IgD-negative memory B cell (primary cell): Measurements from ENCODE around the gene CLINT1. TPM values are rescaled to one million over a fixed set of nuclear protein-coding genes. Genes with fewer than 3 reads are reported as not detected.
"Not testable (repeated sequence)": the region's sequence is repeated elsewhere in the genome, so short reads cannot be mapped to it uniquely, and the experiment has no call there.

Experiments used
- H3K27ac Mint-ChIP-seq, 3 donors: one replicate each; pipeline ENCODE4 v1.8.0; 2020 to 2022; ENCODE audit warnings: mild to moderate bottlenecking in 3 of 3, mixed read lengths in 3 of 3, moderate library complexity in 1 of 3
- H3K27me3 Mint-ChIP-seq: one replicate; pipeline ENCODE4 v1.8.0; 2021; ENCODE audit warnings: mixed read lengths
- H3K36me3 Mint-ChIP-seq: one replicate; pipeline ENCODE4 v1.8.0; 2020; ENCODE audit warnings: mild to moderate bottlenecking, mixed read lengths
- H3K4me1 Mint-ChIP-seq, 3 donors: one replicate each; pipeline ENCODE4 v1.8.0; 2020 to 2022; ENCODE audit warnings: mixed read lengths in 3 of 3, mild to moderate bottlenecking in 1 of 3
- H3K4me3 Mint-ChIP-seq, 4 donors: one replicate each; pipeline ENCODE4 v1.8.0; 2020 to 2022; ENCODE audit warnings: mild to moderate bottlenecking in 4 of 4, mixed read lengths in 4 of 4, moderate library complexity in 3 of 4
- H3K9me3 Mint-ChIP-seq, 3 donors: one replicate each; pipeline ENCODE4 v1.8.0; 2020 to 2021; ENCODE audit warnings: mixed read lengths in 3 of 3, mild to moderate bottlenecking in 1 of 3
- polyA plus RNA-seq: library from polyadenylated mRNA; unstranded; fragments of 300-500 nt; fragmentation: Illumina TruSeq; gene quantifications from one replicate; pipeline ENCODE4 v1.2.3, GENCODE V29; 2021

CLINT1 gene
- 69.7 TPM for polyA plus RNA-seq

GRCh38 chr5:157858527-157859226, at the start of gene CLINT1:
CLINT1 (minus strand) TSS chr5:157859145; CDS start chr5:157858970, 175 bp downstream.
- Mint-ChIP-seq H3K9me3 (peaks cover 0 to 3% (median 0%) of the 10 kb centered on the region in 3 donors), H3K4me3 (peak within 1 kb of the TSS; percentile 90 to 98 (median 96)), H3K27me3 (no peaks in the 10 kb centered on the region), H3K27ac (peak within 1 kb of the TSS; percentile 96 to 98 (median 96)), H3K4me1 (peaks cover 48 to 61% (median 54%) of the 10 kb centered on the region in 3 donors), H3K36me3 (peaks cover 2% of the 10 kb centered on the region)

DNA sequence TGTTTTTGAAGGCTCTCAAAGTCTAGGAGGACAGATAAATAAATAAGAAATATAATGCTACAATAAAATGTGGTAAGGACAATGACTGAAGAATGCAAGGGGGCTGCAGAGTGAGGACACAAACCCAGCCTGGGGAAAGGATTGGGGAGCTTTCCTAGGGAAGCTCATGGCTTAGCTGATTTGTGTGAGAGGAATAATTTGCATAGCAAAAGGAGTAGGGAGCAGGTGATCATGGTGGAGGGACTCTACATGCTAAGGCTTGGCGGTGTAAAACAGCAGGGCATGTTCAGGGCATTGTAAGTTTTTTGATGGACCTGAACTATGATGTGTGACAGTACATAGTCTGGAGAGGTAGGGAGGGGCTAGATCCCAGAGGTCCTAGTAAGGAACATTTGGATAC, 49.5 kb upstream of the CLINT1 start:
- Mint-ChIP-seq H3K4me1 (peaks cover 8 to 15% (median 8%) of the 10 kb centered on the region in 3 donors), H3K27me3 (no peaks in the 10 kb centered on the region), H3K27ac (no peak overlapping the region), H3K4me3 (no peak overlapping the region), H3K9me3 (no peaks in the 10 kb centered on the region), H3K36me3 (no peaks in the 10 kb centered on the region)

DNA sequence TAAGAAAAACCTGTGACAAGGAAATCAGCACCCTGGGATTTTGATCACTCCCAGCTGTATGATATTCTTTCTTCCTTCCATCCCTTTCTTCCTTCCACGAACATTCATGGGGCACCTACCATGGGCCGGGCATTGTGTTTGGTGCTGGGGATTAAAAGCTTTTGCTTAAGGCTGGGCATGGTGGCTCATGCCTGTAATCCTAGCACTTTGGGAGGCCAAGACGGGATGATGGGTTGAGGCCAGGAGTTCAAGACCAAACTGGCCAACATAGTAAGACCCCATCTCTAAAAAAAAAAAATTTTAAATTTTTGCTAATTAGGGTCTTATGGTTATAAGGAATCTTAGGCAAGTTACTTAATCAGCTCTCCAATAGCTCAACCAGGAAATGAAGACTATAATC, 48.5 kb upstream of the CLINT1 start:
- Mint-ChIP-seq H3K27me3 (no peaks in the 10 kb centered on the region), H3K27ac (no peak overlapping the region), H3K36me3 (no peaks in the 10 kb centered on the region), H3K4me3 (no peak overlapping the region), H3K4me1 (peaks cover 0 to 5% (median 3%) of the 10 kb centered on the region in 3 donors), H3K9me3 (no peaks in the 10 kb centered on the region)

DNA sequence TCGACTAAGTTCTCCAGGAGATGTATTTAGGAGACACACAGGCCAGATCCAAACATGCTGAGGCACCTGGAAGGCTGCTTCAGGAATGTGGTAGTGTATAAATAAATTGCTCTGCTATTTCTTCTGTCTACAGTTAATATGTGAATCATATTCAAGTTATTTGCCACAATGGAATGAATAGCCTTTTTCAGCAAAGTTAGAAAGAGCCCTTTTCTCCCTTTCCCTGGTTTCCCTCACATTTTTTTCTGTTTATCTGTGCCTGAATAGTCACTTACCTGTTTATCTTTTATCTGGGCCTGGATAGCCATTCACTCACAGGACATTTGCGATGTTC, 44.1 kb upstream of the CLINT1 start:
- H3K4me1 Mint-ChIP-seq: peaks cover 0 to 1% (median 0%) of the 10 kb centered on the region in 3 donors
- no peaks in the 10 kb centered on the region for H3K27me3 Mint-ChIP-seq
- H3K27ac Mint-ChIP-seq: no peak overlapping the region
- H3K4me3 Mint-ChIP-seq: no peak overlapping the region
- H3K36me3 Mint-ChIP-seq: no peaks in the 10 kb centered on the region
- no peaks in the 10 kb centered on the region for H3K9me3 Mint-ChIP-seq

DNA sequence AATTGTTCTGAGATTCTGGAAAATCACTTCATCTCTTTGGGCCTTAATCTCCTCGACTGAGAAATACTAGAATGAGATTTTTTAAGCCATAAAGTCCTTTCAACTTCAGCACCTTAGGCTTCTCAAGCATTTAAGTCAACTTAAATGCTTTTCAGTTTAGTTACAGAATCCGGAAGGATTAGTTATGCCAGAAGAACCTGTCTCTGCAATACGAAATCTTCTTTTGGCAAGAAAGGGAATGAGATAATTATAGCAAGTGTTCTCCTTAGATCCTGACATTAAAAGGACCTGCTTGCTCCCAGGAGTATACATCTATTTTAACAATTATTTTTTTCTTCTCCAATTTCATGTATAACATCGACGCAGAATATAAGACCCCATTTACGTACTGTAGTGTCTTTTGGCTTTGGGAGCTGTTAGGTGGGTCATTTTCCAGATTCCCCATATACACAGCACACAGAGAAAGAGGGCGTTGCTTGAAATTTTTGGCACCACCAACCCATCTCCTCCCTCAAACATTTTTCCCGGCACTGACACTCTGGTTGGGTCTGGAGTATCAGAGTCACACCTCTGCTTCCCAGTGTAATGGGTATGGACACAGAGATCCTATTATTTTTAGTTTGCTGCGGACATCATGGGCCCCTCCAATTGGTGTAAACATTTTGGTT, 43.6 kb upstream of the CLINT1 start:
- Mint-ChIP-seq H3K4me1 (peaks cover 0 to 1% (median 0%) of the 10 kb centered on the region in 3 donors), H3K36me3 (no peaks in the 10 kb centered on the region), H3K4me3 (no peak overlapping the region), H3K9me3 (no peaks in the 10 kb centered on the region), H3K27me3 (no peaks in the 10 kb centered on the region), H3K27ac (no peak overlapping the region)

DNA sequence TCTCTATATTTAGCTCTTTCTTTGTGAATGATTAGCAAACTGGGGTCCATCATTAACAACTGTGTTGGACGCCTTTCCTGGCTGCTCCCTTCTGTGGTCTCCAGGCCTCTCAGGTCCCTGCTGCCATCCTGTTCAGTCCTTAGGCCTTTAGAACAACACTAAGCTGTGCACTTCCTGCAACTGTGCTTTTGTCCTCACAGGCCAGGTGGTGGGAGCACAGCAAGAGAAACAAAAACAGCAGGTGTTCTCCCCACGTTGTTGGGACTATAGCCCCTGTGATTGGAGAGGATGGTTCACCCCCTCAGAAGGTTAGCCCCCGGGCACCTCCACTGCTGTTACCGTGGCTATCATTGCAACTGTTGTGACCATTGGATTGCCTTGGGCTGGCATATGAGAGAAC, 41.7 kb upstream of the CLINT1 start:
- H3K4me3 Mint-ChIP-seq: no peak overlapping the region
- H3K36me3 Mint-ChIP-seq: no peaks in the 10 kb centered on the region
- no peaks in the 10 kb centered on the region for H3K9me3 Mint-ChIP-seq
- peaks cover 0 to 2% (median 0%) of the 10 kb centered on the region in 3 donors for H3K4me1 Mint-ChIP-seq
- no peaks in the 10 kb centered on the region for H3K27me3 Mint-ChIP-seq
- no peak overlapping the region for H3K27ac Mint-ChIP-seq

DNA sequence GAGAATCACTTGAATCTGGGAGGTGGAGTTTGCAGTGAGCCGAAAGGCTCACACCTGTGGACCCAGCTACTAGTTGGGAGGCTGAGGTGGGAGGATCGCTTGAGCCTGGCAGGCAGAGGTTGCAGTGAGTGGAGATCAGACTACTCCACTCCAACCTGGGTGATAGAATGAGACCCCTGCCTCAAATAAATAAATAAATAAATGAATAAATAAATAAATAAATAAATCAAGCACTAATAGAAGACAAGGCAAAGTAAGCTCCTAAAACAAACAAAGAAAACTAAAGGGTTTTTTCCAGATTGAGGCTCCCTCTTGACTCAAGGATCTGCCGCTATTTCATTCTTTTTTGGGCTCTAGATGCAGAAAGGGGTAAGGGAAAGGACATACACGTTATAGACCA, 34.7 kb upstream of the CLINT1 start:
- H3K4me1 Mint-ChIP-seq: peaks cover 1 to 7% (median 5%) of the 10 kb centered on the region in 3 donors
- no peak overlapping the region for H3K4me3 Mint-ChIP-seq
- H3K36me3 Mint-ChIP-seq: no peaks in the 10 kb centered on the region
- no peaks in the 10 kb centered on the region for H3K9me3 Mint-ChIP-seq
- H3K27me3 Mint-ChIP-seq: no peaks in the 10 kb centered on the region
- H3K27ac Mint-ChIP-seq: no peak overlapping the region

DNA sequence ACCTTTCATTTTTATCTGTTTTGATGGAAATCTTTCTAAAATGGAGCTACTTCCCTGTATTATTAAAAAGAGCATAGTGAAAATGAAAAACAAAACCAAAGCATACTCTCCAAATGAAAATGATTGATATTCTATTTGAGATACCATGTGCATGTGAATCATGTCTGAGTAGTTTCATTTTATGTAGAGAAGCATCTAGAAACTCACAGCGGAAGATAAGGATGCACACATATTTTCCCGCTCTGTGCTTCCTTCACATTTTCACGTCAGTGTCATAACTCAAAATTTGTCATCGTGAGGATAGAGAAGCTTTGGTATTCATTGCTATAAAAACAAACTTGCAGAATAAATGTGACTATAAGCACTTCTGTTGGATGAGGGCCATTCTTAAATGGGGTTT, 34.0 kb upstream of the CLINT1 start:
- Mint-ChIP-seq H3K27ac (no peak overlapping the region), H3K36me3 (no peaks in the 10 kb centered on the region), H3K27me3 (no peaks in the 10 kb centered on the region), H3K4me3 (peak overlapping the region in 1 of 4 donors; percentile 2), H3K9me3 (no peaks in the 10 kb centered on the region), H3K4me1 (peaks cover 1 to 7% (median 5%) of the 10 kb centered on the region in 3 donors)

DNA sequence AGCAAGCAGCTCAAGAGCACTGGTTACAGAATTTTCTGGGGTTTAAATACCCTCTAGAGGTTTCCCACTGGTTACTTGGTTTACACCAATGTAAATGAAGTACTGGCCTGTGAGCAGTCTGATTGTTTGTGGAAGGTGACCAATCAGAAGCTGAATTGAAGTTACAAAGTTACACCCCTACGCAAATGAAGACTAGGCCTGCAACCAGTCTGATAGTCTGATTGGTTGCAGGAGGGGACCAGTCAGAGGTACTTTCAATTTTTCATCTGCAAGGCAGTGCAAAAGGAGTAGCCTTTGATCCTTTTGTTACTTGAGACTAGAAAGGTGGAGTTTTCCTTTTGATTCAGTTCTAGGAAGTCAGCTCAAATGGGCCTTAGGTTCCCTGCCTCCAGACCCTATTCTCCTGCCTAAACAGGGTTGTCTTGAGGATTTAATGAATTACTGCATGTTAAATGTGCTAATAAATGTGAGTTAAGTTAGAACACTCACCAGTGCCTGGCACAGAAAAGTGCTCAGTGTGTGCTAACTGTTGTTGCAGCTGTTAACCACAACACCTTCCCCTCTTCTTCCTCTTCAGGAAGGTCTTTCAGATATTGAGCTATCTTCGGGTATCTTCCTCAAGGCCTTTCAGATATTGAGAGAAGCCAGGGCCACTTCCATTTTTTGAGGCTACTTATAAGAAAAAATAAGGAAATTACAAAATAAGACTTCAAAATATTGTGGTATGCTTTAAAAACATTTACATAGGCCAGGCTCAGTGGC, 32.1 kb upstream of the CLINT1 start:
- peaks cover 1 to 7% (median 5%) of the 10 kb centered on the region in 3 donors for H3K4me1 Mint-ChIP-seq
- H3K27me3 Mint-ChIP-seq: no peaks in the 10 kb centered on the region
- peaks cover 0 to 3% (median 0%) of the 10 kb centered on the region in 3 donors for H3K9me3 Mint-ChIP-seq
- H3K27ac Mint-ChIP-seq: no peak overlapping the region
- no peaks in the 10 kb centered on the region for H3K36me3 Mint-ChIP-seq
- H3K4me3 Mint-ChIP-seq: no peak overlapping the region

DNA sequence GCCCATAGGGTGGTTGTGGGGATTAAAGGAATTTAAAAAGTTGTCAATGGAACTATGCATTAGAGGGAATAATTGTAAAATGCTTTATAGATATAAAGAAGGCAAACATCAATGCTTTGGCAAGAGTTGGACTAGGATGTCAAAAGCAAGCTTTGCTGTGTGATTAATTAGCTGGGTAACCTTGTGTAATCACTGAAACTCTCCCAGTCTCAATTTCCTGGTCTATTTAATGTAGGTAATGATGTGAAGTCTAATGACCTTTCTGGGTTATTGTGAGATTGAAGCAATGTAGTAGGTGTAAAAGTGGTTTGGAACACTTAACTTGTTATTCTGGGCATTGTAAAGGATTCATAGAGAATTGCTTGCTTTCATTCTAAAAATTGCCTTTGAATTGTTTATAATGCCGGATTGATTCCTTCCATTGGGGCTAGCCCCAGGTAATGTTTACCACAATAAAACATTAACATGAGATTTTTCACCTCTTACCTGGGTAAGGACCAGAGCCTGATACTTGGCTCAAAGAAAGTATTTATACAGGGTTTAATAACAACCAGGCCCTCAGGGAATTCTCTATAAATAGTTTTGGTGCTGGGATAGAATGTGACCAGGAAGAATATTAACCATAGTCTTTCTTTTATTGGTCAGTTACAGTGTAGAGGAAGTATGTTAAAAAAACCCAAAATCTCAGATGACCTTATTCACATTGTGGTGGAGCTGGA, 30.0 kb upstream of the CLINT1 start:
- H3K36me3 Mint-ChIP-seq: no peaks in the 10 kb centered on the region
- peaks cover 0 to 3% (median 0%) of the 10 kb centered on the region in 3 donors for H3K9me3 Mint-ChIP-seq
- peak overlapping the region in 1 of 4 donors; percentile 33 for H3K4me3 Mint-ChIP-seq
- no peaks in the 10 kb centered on the region for H3K27me3 Mint-ChIP-seq
- H3K27ac Mint-ChIP-seq: no peak overlapping the region
- peaks cover 1 to 8% (median 7%) of the 10 kb centered on the region in 3 donors for H3K4me1 Mint-ChIP-seq

GRCh38 chr5:157886796-157887380, 27.9 kb upstream of the CLINT1 start:
- Mint-ChIP-seq H3K9me3 (peaks cover 0 to 3% (median 1%) of the 10 kb centered on the region in 3 donors), H3K36me3 (no peaks in the 10 kb centered on the region), H3K27me3 (no peaks in the 10 kb centered on the region), H3K4me1 (peaks cover 0 to 4% (median 1%) of the 10 kb centered on the region in 3 donors), H3K4me3 (no peak overlapping the region), H3K27ac (no peak overlapping the region)

- H3K36me3 Mint-ChIP-seq, H3K4me1 Mint-ChIP-seq, H3K27ac Mint-ChIP-seq, H3K4me3 Mint-ChIP-seq, H3K27me3 Mint-ChIP-seq, H3K9me3 Mint-ChIP-seq: not testable (repeated sequence)
Observed at GRCh38 chr5:157885051-157885450, 26.1 kb upstream of the CLINT1 start.

GRCh38 chr5:157881498-157881897, 22.6 kb upstream of the CLINT1 start:
- H3K36me3 Mint-ChIP-seq, H3K4me1 Mint-ChIP-seq, H3K27me3 Mint-ChIP-seq, H3K9me3 Mint-ChIP-seq, H3K27ac Mint-ChIP-seq, H3K4me3 Mint-ChIP-seq: not testable (repeated sequence)

DNA sequence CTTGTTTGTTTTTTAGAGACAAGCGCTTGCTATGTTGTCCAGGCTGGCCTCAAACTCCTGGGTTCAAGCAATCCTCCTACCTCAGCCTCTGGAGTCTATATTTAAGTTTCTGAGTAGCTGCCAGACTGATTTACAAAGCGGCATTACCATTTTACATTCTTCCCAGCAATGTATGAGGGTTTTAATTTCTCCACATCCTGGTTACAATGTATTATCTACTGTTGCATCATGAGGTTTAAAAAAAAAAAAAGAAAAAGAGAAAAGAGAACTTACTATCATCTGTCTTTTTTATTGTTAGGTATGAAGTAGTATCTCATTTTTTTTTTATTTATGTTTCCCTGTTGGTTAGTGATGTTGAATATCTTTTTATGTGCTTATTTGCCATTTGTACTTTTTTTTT, 18.9 kb upstream of the CLINT1 start:
- peaks cover 5% of the 10 kb centered on the region for H3K36me3 Mint-ChIP-seq
- H3K4me1 Mint-ChIP-seq: peaks cover 0 to 8% (median 0%) of the 10 kb centered on the region in 3 donors
- no peak overlapping the region for H3K4me3 Mint-ChIP-seq
- peaks cover 0 to 2% (median 0%) of the 10 kb centered on the region in 3 donors for H3K9me3 Mint-ChIP-seq
- no peaks in the 10 kb centered on the region for H3K27me3 Mint-ChIP-seq
- H3K27ac Mint-ChIP-seq: no peak overlapping the region
